NCI-H226 (cell line): ENCODE data around the gene TXNL4A.

ENCODE experiments used
- DNase-seq: peaks from one replicate; pipeline ENCODE4 v3.0.0-alpha.2; 2015

The TXNL4A gene

DNA sequence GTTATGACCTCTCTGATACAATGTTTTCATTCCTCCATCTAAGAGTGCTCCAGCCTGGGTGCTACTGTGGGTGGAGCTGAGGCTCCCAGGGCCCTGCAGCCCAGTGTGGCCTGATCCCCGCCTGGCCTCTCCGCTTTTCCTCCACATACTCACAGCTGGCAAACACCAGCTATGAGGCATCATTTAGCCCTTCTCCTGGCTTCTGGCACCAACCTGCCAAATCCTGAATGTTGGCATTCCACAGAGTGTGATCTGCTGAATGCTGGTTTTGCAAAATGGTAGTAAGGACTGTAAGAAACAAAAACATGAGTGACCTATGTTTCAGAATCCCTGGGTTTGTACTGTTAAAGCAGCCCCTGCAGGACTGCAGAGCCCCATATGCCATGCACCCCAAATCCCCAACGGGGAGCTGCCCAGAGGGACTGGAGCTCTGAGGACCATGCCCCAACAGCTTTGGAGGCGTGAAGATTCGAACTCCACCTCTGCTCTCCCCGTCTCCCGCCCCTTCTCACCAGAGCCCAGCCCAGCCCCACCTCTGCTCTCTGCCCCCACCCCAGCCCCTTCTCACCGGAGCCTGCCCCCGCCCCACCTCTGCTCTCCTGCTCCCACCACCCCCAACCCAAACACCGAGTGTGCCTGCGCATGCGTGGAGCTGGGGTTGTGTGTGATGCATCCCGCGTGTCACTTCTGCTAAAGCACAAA is 41.2 kb downstream of the TXNL4A start:
- DNase-seq: no peak

DNA sequence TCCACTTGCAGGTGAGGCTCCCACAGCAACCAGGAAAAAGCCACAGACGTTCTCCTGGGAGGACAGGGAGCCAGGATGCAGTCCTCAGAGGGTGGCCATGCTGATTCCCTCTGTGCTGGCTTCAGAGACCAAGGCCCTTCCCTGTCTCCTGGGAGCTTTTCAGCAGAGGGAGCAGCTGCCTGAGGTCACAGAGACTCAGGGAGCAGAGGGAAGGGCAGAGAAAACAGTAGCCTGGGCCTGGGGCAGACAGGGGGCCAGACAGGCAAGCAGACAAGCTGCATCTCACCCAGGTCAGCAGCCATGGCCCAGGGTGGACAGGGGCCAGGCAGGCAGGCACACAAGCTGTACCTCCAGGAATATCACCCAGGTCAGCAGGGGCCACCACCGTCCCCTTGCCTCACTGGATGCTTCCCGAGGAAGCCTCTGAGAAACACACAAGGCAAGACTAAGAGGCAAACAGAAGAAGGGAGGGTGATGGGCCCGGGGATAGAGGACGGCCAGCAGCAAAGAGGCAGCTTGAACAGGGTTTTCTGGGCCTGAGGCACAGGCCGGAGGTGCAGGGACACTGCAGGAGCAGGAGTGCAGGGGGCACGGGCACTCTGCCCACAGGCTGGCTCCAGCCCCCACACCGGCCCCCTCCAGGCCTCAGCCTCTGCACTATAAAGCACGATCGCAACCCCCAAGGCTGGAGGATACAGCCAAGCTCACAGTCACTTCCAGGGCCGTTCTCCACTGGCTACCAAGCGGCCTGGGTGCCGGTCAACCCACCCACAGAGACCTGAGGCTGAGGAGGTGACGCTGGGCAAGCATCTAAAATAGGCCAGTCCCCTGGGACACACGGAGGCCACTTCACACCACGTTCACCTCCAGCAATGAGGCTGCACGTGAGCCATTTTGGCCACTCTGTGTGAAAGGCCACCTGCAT is 43.0 kb downstream of the TXNL4A start:
- DNase-seq: no peak

DNA sequence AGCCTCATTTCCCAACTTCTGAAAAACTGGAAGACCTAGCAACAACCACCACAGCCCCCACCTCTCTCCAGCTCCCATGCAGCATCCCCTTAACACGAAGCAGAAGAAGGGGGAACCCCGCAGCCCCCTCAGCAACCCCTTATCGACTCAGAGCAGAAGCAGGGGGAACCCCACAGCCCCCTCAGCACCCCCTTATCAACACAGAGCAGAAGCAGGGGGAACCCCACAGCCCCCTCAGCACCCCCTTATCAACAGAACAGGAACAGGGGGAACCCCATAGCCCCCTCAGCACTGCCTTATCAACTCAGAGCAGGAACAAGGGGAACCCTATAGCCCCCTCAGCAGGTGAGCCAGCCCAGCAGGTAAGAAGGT is 43.6 kb downstream of the TXNL4A start:
- DNase-seq: no peak

DNA sequence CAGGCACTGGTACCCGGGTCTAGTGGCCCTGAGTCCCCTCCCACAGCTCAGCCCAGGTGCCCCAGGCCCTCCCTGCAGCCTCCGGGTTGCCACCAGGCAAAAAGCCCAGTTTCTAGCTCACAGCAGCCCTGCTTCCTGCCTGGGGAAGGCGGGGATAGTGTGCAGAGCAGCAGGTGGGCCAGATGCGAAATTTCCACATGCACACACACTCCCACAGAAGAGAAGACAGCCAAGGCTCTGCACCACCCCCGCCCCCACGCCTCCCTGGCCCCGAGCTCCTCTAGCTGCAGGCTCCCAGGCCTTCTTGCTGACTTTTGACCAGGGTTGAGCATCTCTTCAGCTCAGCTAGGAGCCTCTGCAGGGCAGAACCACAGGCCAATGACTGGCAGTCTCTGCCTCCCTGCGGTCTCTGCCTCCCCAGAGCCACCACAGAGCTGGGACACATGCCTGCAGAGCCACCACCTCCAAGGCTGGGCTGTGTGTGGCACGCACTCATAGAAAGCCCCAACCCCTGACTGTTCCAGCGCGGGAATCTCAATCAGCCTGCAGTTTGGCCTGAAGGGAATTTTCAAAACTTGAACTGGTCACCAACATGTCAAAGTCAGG is 44.1 kb downstream of the TXNL4A start:
- DNase-seq: peak; percentile 38

DNA sequence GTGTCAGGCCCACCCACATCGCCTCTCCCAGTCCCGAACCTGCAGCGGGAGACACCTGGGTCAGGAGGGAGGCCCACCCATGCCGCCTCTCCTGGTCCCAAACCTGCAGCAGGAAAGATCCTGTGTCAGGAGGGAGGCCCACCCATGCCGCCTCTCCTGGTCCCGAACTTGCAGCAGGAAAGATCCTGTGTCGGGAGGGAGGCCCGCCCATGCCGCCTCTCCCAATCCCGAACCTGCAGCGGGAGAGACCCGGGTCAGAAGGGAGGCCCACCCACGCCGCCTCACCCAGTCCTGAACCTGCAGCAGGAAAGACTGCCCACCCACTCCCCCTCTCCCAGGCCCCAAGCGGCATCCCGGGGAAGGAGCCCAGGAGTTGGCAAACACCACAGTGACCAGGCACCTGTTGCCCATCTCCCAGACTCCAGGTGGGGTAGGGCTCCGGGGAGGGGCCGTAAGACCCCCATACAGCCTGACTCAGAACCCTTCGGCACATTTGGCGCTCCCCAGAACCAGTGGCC is 44.7 kb downstream of the TXNL4A start:
- DNase-seq: no peak

DNA sequence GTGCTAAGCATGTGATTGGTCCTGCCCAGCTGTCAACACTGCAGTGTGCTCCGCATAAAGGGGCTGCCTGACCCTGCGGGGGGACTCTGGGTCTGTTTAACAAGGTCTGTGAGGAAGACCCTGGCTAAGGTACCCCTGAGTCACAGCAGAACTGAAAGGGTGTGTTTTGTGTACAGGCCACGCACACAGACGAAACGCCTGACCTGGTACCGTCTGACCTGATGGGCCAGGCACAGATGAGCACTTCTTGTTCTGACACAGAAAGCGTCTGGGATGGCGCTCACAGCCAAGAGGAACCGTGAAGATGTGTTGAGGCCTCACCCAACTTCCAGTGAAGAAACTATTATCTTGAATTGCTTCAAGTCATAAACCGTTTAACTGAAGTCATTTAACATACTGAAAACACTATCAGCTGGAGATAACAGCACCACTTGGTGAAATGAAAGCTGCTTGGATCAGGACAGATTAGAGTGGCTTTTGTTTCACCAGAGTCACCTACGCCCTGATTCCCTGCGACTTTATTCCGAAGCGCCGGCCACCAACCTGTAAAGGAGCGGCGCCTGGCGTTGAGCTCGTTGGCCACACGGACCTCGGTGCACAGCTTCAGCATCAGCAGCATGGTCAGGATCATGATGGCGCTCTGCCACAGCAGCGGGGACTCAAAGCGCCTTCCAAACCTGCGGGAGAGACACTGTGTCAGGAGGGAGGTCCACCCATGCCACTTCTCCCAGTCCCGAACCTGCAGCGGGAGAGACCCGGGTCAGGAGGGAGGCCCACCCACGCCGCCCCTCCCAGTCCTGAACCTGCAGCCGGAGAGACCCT is 45.4 kb downstream of the TXNL4A start:
- DNase-seq: no peak

DNA sequence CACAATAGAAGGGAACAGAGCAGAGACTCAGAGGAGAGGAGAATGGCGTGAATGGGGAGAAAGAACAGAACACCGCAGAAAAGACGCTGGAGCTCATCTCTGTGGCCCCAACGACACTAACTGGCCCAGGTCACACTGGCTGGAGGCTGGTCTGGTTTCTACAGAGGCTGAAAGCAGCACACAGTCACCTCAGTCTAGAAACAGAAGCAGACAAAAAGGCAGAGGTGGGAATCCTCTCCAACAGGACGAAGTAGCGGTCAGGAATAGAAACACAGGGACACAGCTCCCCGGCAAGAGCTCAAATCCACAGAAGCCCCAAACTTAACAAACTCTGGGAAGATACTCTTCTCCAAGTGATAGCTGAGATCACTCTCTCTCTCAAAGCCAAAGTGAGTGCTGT is 46.2 kb downstream of the TXNL4A start:
- DNase-seq: no peak

DNA sequence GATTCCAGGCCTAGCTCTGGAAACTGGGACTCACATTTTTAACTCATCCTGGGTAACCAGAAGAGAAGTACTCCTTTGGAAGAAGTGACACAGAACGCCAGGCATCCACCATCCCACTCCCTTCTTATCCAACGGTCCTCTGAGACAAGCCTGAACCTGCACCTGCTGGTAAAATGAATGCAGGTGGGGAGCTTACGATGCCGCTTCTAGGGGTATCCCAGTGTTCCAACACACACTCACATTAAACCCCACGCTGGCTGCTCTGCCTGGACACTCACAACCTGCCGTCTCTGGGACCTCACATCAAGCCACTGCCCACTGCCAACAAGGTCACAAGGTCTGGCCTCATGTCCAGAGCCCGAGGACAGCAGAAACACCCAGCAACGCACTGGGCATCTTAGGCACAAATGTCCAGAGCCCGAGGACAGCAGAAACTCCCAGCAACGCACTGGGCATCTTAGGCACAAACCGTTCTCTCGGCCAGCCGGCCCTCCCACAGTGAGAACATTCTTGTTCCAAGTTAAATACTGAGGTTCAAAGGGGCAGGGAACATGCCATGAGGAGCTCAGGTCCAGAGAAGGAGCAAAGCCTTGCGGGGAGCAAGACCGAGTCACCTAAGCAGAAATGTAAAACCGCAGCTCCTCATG is 46.8 kb downstream of the TXNL4A start:
- DNase-seq: no peak

DNA sequence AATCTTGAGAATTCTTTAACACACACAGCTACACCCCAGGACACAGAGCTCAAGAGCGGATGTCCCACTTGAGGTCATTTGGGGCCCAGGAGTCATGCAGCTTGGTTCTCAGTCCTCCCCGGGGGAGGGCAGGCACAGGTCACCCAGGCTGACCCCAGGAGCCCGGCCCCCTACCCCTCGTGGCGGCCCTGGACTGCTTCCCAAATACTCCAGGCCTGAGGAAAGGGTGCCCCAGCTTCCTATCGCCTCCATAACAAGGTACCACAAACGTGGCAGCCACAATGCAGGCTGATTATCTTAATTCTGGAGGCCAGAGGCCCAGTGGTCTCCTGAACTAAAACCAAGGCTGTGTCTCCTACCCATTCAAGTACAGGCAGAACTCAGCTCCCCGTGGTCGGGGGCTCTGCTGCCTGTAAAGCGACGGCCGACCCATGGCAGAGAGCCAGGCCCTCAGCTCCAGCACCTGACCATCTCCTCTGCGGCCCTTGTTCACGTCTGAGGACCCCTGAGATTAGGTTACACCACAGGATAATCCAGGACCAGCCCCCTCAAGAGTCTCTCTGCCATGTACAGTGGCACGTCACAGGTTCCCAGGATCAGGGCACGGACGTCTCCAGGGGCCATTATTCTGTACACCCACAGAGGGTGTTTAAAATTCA is 47.4 kb downstream of the TXNL4A start:
- DNase-seq: no peak

DNA sequence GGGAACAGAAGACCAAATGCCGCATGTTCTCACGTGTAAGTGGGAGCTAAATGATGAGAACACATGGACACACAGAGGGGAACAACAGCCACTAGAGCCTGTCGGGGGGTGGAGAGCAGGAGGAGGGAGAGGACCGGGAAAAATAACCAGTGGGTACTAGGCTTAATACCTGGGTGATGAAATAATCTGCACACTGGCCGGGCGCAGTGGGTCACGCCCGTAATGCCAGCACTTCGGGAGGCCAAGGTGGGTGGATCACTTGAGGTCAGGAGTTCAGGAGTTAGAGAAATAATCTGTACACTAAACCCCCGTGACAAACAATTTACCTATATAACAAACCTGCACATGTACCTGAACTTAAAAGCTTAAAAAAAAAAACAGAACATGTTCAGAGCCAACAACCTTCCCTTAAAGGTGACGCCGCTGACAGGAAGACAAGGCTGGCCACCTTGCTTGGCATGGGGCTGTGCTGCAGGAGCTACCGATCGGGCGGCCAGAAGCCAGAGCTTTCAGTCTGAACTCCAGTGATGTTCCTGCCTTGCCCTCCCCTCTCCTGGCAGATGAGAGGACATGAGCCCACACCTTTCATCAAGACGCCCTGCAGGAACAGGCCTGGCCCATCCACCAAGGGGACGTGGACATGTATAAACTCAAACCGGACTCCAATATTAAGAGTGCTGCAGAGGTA is 48.1 kb downstream of the TXNL4A start:
- DNase-seq: no peak

DNA sequence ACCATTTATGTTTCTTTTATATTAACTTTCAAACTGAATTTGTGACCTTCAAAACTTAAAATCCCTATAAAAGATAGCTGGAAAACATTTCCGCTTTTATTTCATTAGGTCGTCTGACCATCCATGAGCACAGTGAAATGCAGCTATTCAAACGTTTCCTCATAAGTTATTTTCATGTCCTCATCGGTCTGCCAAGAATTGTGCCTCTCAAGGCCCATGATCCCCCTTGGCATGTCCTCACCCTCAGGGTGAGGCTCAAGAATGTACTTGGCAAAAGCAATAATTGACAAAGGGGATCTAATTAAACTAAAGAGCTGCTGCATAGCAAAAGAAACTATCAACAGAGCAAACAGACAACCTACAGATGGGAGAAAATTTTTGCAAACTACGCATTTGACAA is 49.3 kb downstream of the TXNL4A start:
- DNase-seq: no peak

DNA sequence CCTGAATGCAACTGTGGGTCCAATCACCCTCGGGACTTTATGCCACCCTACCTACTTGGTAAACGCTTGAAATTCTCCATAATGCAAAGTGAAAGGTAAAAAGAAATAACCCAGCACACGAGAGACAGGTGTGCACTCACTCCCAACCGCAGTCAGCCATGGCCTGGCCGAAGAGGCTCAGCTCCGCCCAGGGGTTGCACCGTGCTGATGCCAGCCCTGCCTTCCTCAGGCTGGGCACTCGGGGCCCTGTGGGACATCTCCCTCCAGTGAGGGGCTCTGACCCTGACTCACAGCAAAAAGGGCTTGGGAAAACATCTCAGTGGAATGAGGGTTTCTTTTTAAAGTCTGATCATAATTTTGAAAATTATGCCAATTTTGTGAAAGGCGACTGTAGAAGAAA is 50.2 kb downstream of the TXNL4A start:
- DNase-seq: no peak

DNA sequence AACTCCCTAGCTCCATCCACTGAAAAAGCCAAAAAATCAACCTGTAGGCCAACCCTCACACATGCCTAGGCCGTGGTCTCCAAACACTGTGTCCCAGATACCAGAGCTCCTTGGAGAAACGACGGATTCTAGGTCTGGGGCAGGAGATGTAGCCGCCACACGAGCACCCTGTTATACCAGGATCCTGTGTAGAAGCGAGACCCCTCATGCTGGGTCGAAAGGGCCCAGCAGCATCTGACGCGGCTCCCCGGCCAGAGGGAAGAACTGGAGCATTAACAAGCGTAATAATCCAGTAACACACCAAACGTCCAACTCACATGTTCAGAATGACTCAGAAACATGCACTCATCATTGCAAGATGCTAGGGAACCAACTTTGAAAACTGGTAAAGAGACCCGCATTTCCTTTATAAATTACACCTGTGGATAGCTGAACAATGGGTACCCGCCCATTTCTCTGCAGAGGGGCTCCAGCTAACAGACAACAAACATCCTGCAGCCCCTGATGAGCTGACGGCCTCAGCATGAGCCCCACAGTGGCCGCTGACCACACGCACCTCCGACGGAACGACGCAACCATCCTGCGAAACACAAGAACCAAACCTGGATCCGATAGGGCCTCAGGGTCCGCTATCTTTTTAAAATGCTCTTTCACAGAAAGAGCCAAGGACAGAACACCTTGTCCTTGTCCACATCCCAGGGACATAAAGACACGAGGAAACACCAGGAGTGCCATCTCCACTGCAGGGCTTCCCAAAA is 51.1 kb downstream of the TXNL4A start:
- no peak for DNase-seq

DNA sequence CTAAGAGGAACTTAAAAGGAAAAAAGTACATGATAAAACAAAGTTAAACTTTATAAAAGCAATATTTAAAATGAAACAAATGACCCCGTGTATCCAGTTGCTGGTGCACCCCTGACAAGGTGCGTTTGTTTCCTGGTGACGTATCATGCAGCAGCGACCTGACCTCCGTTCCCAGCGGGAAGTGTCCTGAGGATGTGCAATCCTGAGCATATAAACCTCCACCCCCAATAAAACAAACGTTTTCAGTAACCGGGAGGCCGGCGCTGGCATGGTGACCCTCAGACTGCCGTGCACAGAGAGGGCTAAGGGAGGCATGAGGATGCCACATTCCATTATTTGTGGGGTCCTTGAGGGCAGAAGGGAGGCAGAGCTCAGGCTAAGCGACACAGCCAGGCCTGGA is 51.7 kb downstream of the TXNL4A start:
- DNase-seq: no peak

DNA sequence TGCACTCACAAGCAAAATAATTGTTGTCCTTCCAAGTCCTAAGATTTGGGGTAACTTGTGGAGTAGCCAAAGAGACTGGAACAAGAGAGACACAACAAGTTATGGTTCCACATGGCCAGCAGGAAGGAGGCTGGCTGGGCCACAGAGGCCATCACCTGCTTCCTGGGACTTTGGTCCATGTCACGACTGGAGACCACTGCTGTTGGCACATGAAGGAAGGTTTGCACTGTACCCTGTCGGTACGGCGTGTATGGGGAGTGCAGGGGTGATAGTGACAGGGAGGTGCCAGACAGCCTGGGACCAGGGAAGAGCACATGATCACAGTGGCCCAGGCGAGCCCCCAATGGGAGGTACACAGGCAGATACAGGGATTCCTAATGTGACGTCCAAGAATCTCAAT is 52.4 kb downstream of the TXNL4A start:
- no peak for DNase-seq

DNA sequence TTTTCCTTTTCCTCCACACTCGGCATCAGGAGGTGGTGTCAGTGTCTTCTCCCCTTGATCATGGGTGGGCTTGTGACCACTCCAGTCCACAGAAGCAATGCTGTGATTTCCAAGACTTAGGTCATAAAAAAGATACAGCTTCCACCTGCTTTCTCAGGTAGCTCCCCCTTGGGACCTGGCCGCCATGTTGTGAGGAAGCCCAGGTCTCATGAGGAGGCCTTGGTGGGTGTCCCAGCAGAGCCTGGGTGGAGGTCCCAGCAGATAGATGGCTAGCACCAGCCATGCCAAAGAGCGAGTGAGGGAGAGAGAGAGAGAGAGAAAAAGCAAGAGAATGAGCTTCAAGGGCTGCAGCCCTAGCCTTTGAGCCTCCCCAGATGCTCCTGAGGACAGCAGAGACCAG is 52.9 kb downstream of the TXNL4A start:
- DNase-seq: no peak

DNA sequence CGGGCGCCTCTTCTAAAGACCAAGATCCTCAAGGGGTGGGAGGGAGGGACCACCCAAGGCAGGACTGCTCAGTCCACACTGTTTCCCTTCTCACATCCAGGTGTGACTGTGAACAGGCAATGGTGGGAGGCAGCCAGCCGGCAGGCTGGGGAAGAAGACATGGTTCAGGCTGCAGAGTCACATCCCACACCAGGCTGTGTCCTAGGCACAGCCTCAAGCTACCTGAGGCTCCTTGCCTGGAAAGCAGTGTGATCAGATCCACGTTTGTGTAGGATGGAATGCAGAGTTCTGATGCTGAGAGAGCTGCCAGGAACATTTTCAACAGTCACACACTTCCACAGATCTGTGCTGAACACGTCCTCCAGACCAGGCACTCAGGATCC is 53.3 kb downstream of the TXNL4A start:
- no peak for DNase-seq

DNA sequence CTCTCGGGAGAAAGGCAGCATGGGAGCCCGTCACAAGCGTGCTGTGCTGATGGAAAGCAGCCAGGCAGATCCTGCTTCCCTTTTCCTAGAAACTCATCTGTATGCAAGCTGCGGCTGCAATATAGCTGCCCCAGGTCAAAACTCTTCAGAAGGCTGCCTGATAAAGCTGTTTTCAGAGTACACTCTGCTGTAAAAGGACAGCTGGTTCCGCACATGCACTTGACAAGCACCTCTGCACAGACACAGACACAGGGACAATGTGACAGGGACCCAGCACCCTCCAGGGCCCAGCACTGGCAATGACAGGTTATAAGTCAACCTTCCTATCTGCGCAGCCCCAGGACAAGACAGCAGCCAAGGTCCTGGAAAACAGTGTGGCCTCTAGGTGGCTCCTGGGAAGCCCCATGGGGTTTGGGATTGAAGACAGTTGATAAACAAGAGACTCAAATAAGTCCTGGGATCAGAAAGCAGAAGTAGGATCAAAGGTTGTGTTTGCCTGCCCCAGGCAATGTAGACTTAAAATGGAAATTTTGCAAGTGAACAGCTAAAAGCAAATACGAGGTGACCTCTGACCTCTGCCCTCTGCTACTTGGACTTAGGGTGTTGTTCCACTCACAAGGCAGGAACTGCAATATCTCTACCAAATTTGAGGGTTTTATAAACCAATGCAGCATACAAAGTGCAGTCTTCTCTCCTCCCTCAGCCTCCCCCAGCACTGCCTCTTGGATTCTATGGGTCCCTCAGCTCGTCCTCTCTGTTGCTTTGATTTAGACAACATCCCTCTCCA is 53.9 kb downstream of the TXNL4A start:
- no peak for DNase-seq

DNA sequence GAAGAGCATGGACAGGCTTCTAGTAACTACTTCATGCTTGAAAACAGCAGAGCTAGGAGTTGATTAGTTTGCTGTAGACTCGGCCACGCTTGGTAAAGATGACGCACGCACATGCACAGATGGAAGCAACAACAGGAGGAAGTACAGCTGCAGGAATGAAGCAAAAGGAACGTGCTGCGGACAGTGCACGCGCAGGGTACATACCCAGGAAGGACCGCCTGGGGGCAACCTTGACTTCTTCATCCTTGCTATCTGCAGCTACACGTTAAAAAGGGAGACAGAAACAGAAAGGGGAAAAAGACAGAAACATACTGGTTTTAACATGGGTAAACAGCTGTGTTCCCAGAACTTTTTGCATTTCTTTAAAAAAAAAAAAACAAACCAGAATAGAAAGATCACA is 54.6 kb downstream of the TXNL4A start:
- DNase-seq: no peak

DNA sequence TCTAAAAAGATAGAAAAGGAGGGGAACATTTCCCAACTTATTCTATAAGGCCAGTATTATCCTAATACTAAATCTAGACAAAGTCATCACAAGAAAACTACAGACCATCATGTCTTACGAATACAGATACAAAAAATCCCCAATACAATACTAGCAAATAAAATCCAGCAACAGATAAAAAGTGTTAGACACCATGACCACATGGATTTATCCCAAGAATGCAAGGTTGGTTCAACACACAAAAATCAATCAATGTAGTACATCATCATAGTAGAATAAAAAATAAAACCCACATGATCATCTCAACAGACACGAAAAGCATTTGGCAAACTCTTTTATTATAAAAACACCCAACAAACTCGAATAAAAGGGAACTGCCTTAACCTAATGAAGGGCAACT is 55.5 kb downstream of the TXNL4A start:
- no peak for DNase-seq
